SJCRH30 (cell line): ENCODE data around the gene RNASE1. TPM values are rescaled to one million over a fixed set of nuclear protein-coding genes. Genes with fewer than 3 reads are reported as not detected.
"Not testable (repeated sequence)": the region's sequence is repeated elsewhere in the genome, so short reads cannot be mapped to it uniquely, and the experiment has no call there.

Experiments used
- DNase-seq, 2 experiments: peaks; one replicate each; pipeline ENCODE4 v3.0.0-alpha.2; 2015 to 2020
- H3K27ac ChIP-seq: fragments of 250-450 bp; sonication (Bioruptor Pico); 2 replicates; pipeline ENCODE4 v1.5.1; 2020; ENCODE audit warnings: mild to moderate bottlenecking, moderate library complexity
- H3K27me3 ChIP-seq: fragments of 250-450 bp; sonication (Bioruptor Pico); 2 replicates; pipeline ENCODE4 v1.5.1; 2020; ENCODE audit warnings: mild to moderate bottlenecking, moderate library complexity
- H3K36me3 ChIP-seq: fragments of 250-450 bp; sonication (Bioruptor Pico); 2 replicates; pipeline ENCODE4 v1.5.1; 2020; ENCODE audit warnings: mild to moderate bottlenecking, moderate library complexity
- H3K4me1 ChIP-seq: fragments of 250-450 bp; sonication (Bioruptor Pico); 2 replicates; pipeline ENCODE4 v1.5.1; 2020; ENCODE audit warnings: mild to moderate bottlenecking, moderate library complexity
- H3K4me3 ChIP-seq: fragments of 250-450 bp; sonication (Bioruptor Pico); 2 replicates; pipeline ENCODE4 v1.5.1; 2020; ENCODE audit warnings: mild to moderate bottlenecking, moderate library complexity
- H3K9me3 ChIP-seq: fragments of 250-450 bp; sonication (Bioruptor Pico); replicated peaks from 2 replicates; pipeline ENCODE4 v1.5.1; 2020; ENCODE audit warnings: mild to moderate bottlenecking, moderate library complexity
- total RNA-seq: library from RNA; depleted of rRNA; stranded (reverse); fragments of >200 nt; shearing (Covaris generic); gene quantifications from 2 replicates; pipeline ENCODE4 v1.2.3, GENCODE V29; 2014; rRNA removed

The RNASE1 gene
- not detected in 2 replicates for total RNA-seq

- H3K27ac ChIP-seq, result no peak within 1 kb of the TSS
- H3K4me1 ChIP-seq, result no peaks in the 10 kb centered on the region
- no peak within 1 kb of the TSS for H3K4me3 ChIP-seq
- DNase-seq, result no peak
- no peaks in the 10 kb centered on the region for H3K9me3 ChIP-seq
- H3K27me3 ChIP-seq, result peaks cover 10% of the 10 kb centered on the region; the same call in 1 of the 2 replicates
- no peaks in the 10 kb centered on the region for H3K36me3 ChIP-seq
These were observed at the start of gene RNASE1 for GRCh38 chr14:20802341-20803084. TSS of gene RNASE1 (minus strand) at chr14:20802844. CDS start at chr14:20802068, 776 bp downstream.

- Histone ChIP-seq H3K36me3 (no peaks in the 10 kb centered on the region), H3K9me3 (no peaks in the 10 kb centered on the region), H3K4me1 (no peaks in the 10 kb centered on the region)
These were observed 46.4 kb upstream of the RNASE1 start for GRCh38 chr14:20848955-20849570.

GRCh38 chr14:20848316-20848954 is 45.8 kb upstream of the RNASE1 start:
- Histone ChIP-seq H3K4me1 (no peaks in the 10 kb centered on the region), H3K27me3 (peaks cover 3% of the 10 kb centered on the region), H3K4me3 (no peak overlapping the region), H3K9me3 (no peaks in the 10 kb centered on the region), H3K27ac (no peak overlapping the region), H3K36me3 (no peaks in the 10 kb centered on the region)
- DNase-seq, result no peak

More at GRCh38 chr14:20848955-20849570, 46.4 kb upstream of the RNASE1 start:
- peaks cover 3% of the 10 kb centered on the region for H3K27me3 ChIP-seq
- no peak overlapping the region for H3K27ac ChIP-seq
- H3K4me3 ChIP-seq, result no peak overlapping the region
- DNase-seq, result no peak

- no peaks in the 10 kb centered on the region for H3K36me3 ChIP-seq
- peaks cover 8% of the 10 kb centered on the region; the same call in 1 of the 2 replicates for H3K27me3 ChIP-seq
- no peaks in the 10 kb centered on the region for H3K9me3 ChIP-seq
- no peaks in the 10 kb centered on the region for H3K4me1 ChIP-seq
- no peak for DNase-seq
- no peak overlapping the region for H3K4me3 ChIP-seq
- H3K27ac ChIP-seq, result no peak overlapping the region
These were observed 43.9 kb upstream of the RNASE1 start for GRCh38 chr14:20846560-20846959.

- Histone ChIP-seq H3K4me3 (no peak overlapping the region), H3K36me3 (no peaks in the 10 kb centered on the region), H3K9me3 (no peaks in the 10 kb centered on the region), H3K4me1 (no peaks in the 10 kb centered on the region), H3K27ac (no peak overlapping the region), H3K27me3 (peaks cover 5% of the 10 kb centered on the region; the same call in 1 of the 2 replicates)
- DNase-seq, result no peak
These were observed 38.5 kb upstream of the RNASE1 start for GRCh38 chr14:20841096-20841495.

- Histone ChIP-seq H3K27ac (no peak overlapping the region), H3K4me3 (no peak overlapping the region), H3K27me3 (peaks cover 4% of the 10 kb centered on the region; the same call in 1 of the 2 replicates), H3K4me1 (no peaks in the 10 kb centered on the region), H3K9me3 (no peaks in the 10 kb centered on the region), H3K36me3 (no peaks in the 10 kb centered on the region)
- DNase-seq, result no peak
These were observed 35.2 kb upstream of the RNASE1 start for GRCh38 chr14:20837831-20838230.

- H3K9me3 ChIP-seq, result no peaks in the 10 kb centered on the region
- H3K4me3 ChIP-seq, result no peak overlapping the region
- no peak overlapping the region for H3K27ac ChIP-seq
- no peaks in the 10 kb centered on the region for H3K4me1 ChIP-seq
- DNase-seq, result no peak
- H3K36me3 ChIP-seq, result no peaks in the 10 kb centered on the region
- H3K27me3 ChIP-seq, result no peaks in the 10 kb centered on the region; the same call in 1 of the 2 replicates
These were observed 34.2 kb upstream of the RNASE1 start for GRCh38 chr14:20836668-20837338.

- no peaks in the 10 kb centered on the region; the same call in 1 of the 2 replicates for H3K27me3 ChIP-seq
- H3K4me3 ChIP-seq, result no peak overlapping the region
- no peaks in the 10 kb centered on the region for H3K36me3 ChIP-seq
- no peaks in the 10 kb centered on the region for H3K4me1 ChIP-seq
- H3K27ac ChIP-seq, result no peak overlapping the region
- DNase-seq, result no peak
- no peaks in the 10 kb centered on the region for H3K9me3 ChIP-seq
These were observed 32.3 kb upstream of the RNASE1 start for GRCh38 chr14:20834899-20835298.

GRCh38 chr14:20830831-20831230 is 28.2 kb upstream of the RNASE1 start:
- Histone ChIP-seq H3K4me1 (no peaks in the 10 kb centered on the region), H3K4me3 (no peak overlapping the region), H3K36me3 (no peaks in the 10 kb centered on the region), H3K27me3 (no peaks in the 10 kb centered on the region; the same call in 1 of the 2 replicates), H3K27ac (no peak overlapping the region), H3K9me3 (no peaks in the 10 kb centered on the region)
- no peak for DNase-seq

- not testable (repeated sequence) for H3K27me3 ChIP-seq, H3K4me3 ChIP-seq, H3K4me1 ChIP-seq, H3K27ac ChIP-seq, H3K36me3 ChIP-seq, H3K9me3 ChIP-seq
- DNase-seq, result peak; percentile 24
These were observed 25.5 kb upstream of the RNASE1 start for GRCh38 chr14:20828024-20828694.

- no peaks in the 10 kb centered on the region for H3K9me3 ChIP-seq
- no peak overlapping the region for H3K27ac ChIP-seq
- no peaks in the 10 kb centered on the region; the same call in 1 of the 2 replicates for H3K27me3 ChIP-seq
- H3K4me1 ChIP-seq, result no peaks in the 10 kb centered on the region
- no peak overlapping the region for H3K4me3 ChIP-seq
- no peaks in the 10 kb centered on the region for H3K36me3 ChIP-seq
- DNase-seq, result no peak
These were observed 24.7 kb upstream of the RNASE1 start for GRCh38 chr14:20827326-20827725.

GRCh38 chr14:20826666-20827065 is 24.0 kb upstream of the RNASE1 start:
- not testable (repeated sequence) for H3K4me1 ChIP-seq, H3K27ac ChIP-seq

GRCh38 chr14:20823859-20824258 is 21.2 kb upstream of the RNASE1 start:
- H3K4me3 ChIP-seq, result no peak overlapping the region
- H3K4me1 ChIP-seq, result no peaks in the 10 kb centered on the region
- DNase-seq, result no peak
- no peaks in the 10 kb centered on the region for H3K36me3 ChIP-seq
- no peaks in the 10 kb centered on the region for H3K9me3 ChIP-seq
- no peak overlapping the region for H3K27ac ChIP-seq
- H3K27me3 ChIP-seq, result peaks cover 4% of the 10 kb centered on the region; the same call in 1 of the 2 replicates

More at GRCh38 chr14:20826666-20827065, 24.0 kb upstream of the RNASE1 start:
- H3K9me3 ChIP-seq, DNase-seq, H3K27me3 ChIP-seq, H3K36me3 ChIP-seq, H3K4me3 ChIP-seq: not testable (repeated sequence)

- H3K4me3 ChIP-seq, DNase-seq, H3K27ac ChIP-seq, H3K9me3 ChIP-seq, H3K36me3 ChIP-seq, H3K4me1 ChIP-seq, H3K27me3 ChIP-seq: not testable (repeated sequence)
These were observed 19.0 kb upstream of the RNASE1 start for GRCh38 chr14:20821521-20822108.
